HL-60 (cell line): ENCODE results near the gene FRAS1.

ENCODE experiments used
- DNase-seq, 2 experiments: peaks; one replicate each; pipeline ENCODE4 v3.0.0-alpha.2; 2010 to 2020; ENCODE audit warnings: low read depth in 1 of 2, low spot score in 1 of 2
- H3K27ac ChIP-seq: fragments of 250-450 bp; sonication (Bioruptor Pico); replicated peaks from 2 replicates; pipeline ENCODE4 v1.5.1; 2020; ENCODE audit warnings: mild to moderate bottlenecking, moderate library complexity
- H3K27me3 ChIP-seq: fragments of 250-450 bp; sonication (Bioruptor Pico); 2 replicates; pipeline ENCODE4 v1.5.1; 2021; ENCODE audit warnings: mild to moderate bottlenecking, moderate library complexity; ENCODE audit not compliant: insufficient read depth, poor library complexity, severe bottlenecking
- H3K4me3 ChIP-seq: replicated peaks from 2 replicates; pipeline ENCODE4 v1.5.1; 2011; ENCODE audit warnings: mild to moderate bottlenecking, control low read depth, low read length; ENCODE audit not compliant: insufficient read depth
- CTCF ChIP-seq: IDR thresholded peaks from one replicate; pipeline ENCODE4 v1.5.1; 2011; ENCODE audit warnings: low read length, control low read depth, inconsistent platforms; ENCODE audit not compliant: insufficient read depth
- GABPA ChIP-seq: IDR thresholded peaks from 2 replicates; pipeline ENCODE4 v1.6.1; 2012; ENCODE audit warnings: low read depth
- POLR2AphosphoS5 ChIP-seq: IDR thresholded peaks from 2 replicates; pipeline ENCODE4 v1.6.1; 2012; ENCODE audit warnings: low read depth
- REST ChIP-seq: IDR thresholded peaks from 2 replicates; pipeline ENCODE4 v1.6.1; 2012; ENCODE audit warnings: low read depth; ENCODE audit not compliant: insufficient replicate concordance
- SPI1 ChIP-seq: IDR thresholded peaks from 2 replicates; pipeline ENCODE4 v1.6.1; 2012; ENCODE audit warnings: low read depth, mild to moderate bottlenecking, borderline replicate concordance

FRAS1 gene

DNA sequence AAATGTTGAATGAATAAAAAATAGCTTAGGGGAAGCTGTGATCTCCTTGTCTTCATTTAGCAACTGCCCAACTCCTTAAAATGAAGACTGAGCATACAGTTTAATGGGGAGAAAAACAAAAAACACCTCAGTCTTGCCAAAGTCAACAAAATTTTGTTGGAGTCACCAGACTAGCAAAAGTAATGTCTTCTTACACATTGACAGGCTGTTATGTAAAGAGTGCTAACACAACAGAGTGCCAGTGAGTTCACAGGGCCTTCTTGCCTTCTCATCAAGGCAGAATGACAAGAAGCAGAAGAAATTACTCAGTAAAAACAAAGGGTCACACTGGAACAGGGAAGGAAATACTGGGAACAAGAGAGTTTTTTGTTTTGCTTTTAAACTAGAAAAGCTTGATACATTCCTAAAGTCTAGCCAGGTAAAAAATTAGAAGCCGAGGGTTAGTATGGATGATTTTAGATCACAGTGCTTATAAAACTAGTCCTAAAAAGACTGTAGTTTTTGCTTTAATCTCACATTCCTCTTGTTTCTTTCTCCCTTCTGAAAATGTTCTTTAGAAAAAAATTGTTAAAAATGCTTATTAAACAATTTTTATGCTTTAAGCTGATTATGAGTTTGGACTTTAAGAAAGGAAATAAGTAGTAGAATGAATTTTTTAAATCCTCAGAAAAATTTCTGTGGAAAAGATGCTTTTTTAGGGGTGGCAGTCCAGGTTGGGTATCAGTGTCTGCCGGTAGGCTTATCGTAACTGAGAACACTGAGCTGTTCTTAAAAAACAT lies 38.7 kb upstream of the FRAS1 start:
- no peak overlapping the region for H3K27ac ChIP-seq
- no peak for DNase-seq
- no peak overlapping the region for H3K4me3 ChIP-seq
- H3K27me3 ChIP-seq = peaks cover 2% of the 10 kb centered on the region
- TF ChIP-seq CTCF (no peak), POLR2AphosphoS5 (no peak), SPI1 (no peak), GABPA (no peak), REST (no peak)

GRCh38 chr4:78019414-78019813 lies 37.7 kb upstream of the FRAS1 start:
- no peak overlapping the region for H3K27ac ChIP-seq
- no peak for DNase-seq
- peaks cover 2% of the 10 kb centered on the region for H3K27me3 ChIP-seq
- H3K4me3 ChIP-seq = no peak overlapping the region
- TF ChIP-seq GABPA (no peak), CTCF (no peak), SPI1 (no peak), POLR2AphosphoS5 (no peak), REST (no peak)

DNA sequence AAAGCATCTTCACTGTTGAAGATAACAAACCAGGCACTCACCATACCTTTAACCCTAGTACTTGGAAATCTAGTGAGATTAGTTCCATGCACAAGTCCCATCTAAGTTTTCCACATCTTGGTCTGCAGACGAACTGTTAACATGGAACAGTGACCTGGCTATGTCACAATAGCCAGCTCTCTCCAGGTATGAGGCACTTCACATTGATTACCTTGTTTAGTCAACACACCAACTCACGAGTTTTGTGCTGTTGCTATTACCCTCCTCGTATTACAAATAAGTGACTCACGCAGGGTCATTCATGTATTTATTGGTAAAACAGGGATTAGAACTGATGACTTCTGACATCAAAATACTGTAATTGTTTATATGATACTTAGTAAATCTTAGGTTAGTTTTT lies 36.4 kb upstream of the FRAS1 start:
- no peak for TF ChIP-seq SPI1
- DNase-seq = no peak
- no peak overlapping the region for H3K4me3 ChIP-seq
- no peak overlapping the region for H3K27ac ChIP-seq
- no peaks in the 10 kb centered on the region for H3K27me3 ChIP-seq

- Histone ChIP-seq H3K4me3 (no peak overlapping the region), H3K27ac (no peak overlapping the region), H3K27me3 (no peaks in the 10 kb centered on the region)
- no peak for DNase-seq
- no peak for TF ChIP-seq REST
- TF ChIP-seq POLR2AphosphoS5 = no peak
- TF ChIP-seq SPI1 = no peak
- TF ChIP-seq CTCF = no peak
- no peak for TF ChIP-seq GABPA
Observed at GRCh38 chr4:78022517-78022916, 34.6 kb upstream of the FRAS1 start.
